ENCODE data around the gene HLX. TPM values are rescaled to one million over a fixed set of nuclear protein-coding genes. Genes with fewer than 3 reads are reported as not detected.

HLX gene
- polyA plus RNA-seq, 1 of the 3 experiments (the other 2 are of a cell fraction), result 21.4 TPM

- ChIA-PET CTCF (interaction anchor here (0.7 to 2.1 kb wide), 3 partner anchors 8 to 289 kb away, joined by 3 to 9 read pairs (median 3); no protein-coding TSS in a partner anchor), POLR2A (no interaction called here)
- no peak overlapping the region for H3K4me3 ChIP-seq (ENCODE audit: low read depth in 2 of 2, low read length in 1 of 2)
- H2AFZ ChIP-seq (ENCODE audit: low read depth), result no peak overlapping the region
- H4K20me1 ChIP-seq (ENCODE audit: insufficient read depth), result no peaks in the 10 kb centered on the region
- H3K36me3 ChIP-seq (replicated peaks in 1 of 2; ENCODE audit: control insufficient read depth in 1 of 2, insufficient read depth in 2 of 2, low read length in 1 of 2), result no peaks in the 10 kb centered on the region
- TF ChIP-seq PBX3 (IDR thresholded peaks at IDR 0.05) (no peak), FOXJ3 (CRISPR knock-in tag; IDR thresholded peaks at IDR 0.05) (no peak), TEAD4 (IDR thresholded peaks at IDR 0.05; ENCODE audit: borderline replicate concordance, insufficient read depth) (no peak), RXRA (IDR thresholded peaks at IDR 0.05; ENCODE audit: borderline replicate concordance, low read depth) (no peak), MEF2A (IDR thresholded peaks at IDR 0.05; ENCODE audit: borderline replicate concordance, low read depth) (no peak), FOXM1 (IDR thresholded peaks at IDR 0.05; ENCODE audit: low read depth) (no peak), ELF1 (IDR thresholded peaks at IDR 0.05) (no peak), MAX (IDR thresholded peaks at IDR 0.05; ENCODE audit: low read depth) (no peak), EZH2phosphoT487 (IDR thresholded peaks at IDR 0.05; ENCODE audit: borderline replicate concordance, low read depth) (no peak), GABPA (IDR thresholded peaks at IDR 0.05; ENCODE audit: low read depth) (no peak), NRF1 (IDR thresholded peaks at IDR 0.05; ENCODE audit: low read depth, low read length) (no peak), USF2 (IDR thresholded peaks at IDR 0.05; ENCODE audit: borderline replicate concordance, low read depth, low read length) (no peak), NFIC (IDR thresholded peaks at IDR 0.05; ENCODE audit: borderline replicate concordance) (no peak), CTCF (IDR thresholded peaks at IDR 0.05) (no peak), JUND (IDR thresholded peaks at IDR 0.05) (no peak), YY1 (IDR thresholded peaks at IDR 0.05; ENCODE audit: low read depth) (no peak), MXI1 (IDR thresholded peaks at IDR 0.05; ENCODE audit: low read depth, low read length) (no peak), TAF1 (IDR thresholded peaks at IDR 0.05; ENCODE audit: borderline replicate concordance, low read depth, low read length) (no peak), ZBTB33 (IDR thresholded peaks at IDR 0.05; ENCODE audit: borderline replicate concordance, low read depth) (no peak), SIN3A (IDR thresholded peaks at IDR 0.05; ENCODE audit: borderline replicate concordance, low read depth, low read length) (no peak)
- no peaks in the 10 kb centered on the region for H3K9me2 ChIP-seq
- no peaks in the 10 kb centered on the region for H3K27me3 ChIP-seq (ENCODE audit: insufficient read depth)
- no peaks in the 10 kb centered on the region for H3K4me1 ChIP-seq (ENCODE audit: control insufficient read depth in 1 of 2, insufficient read depth in 2 of 2, low read depth in 1 of 2, low read length in 1 of 2)
- WGBS (ENCODE audit: low lambda C conversion rate), result 93% methylated on average over 6 of the region's 6 CpGs
- no peak overlapping the region for H3K27ac ChIP-seq (ENCODE audit: low read depth in 2 of 2, low read length in 1 of 2)
- H3K79me2 ChIP-seq (ENCODE audit: insufficient read depth), result no peaks in the 10 kb centered on the region
- no peaks in the 10 kb centered on the region for H3K9me3 ChIP-seq
- DNase-seq, result no peak
- no peaks in the 10 kb centered on the region for H3F3A ChIP-seq (replicated peaks; ENCODE audit: insufficient read depth)
- H3K4me2 ChIP-seq, result no peak overlapping the region
- no peak overlapping the region for H3K9ac ChIP-seq
These were observed 35.3 kb downstream of the HLX start for GRCh38 chr1:220914283-220915116.

All from SK-N-SH (cell line).